ENCODE results near the gene MTX1. TPM values are rescaled to one million over a fixed set of nuclear protein-coding genes. Genes with fewer than 3 reads are reported as not detected.

Gene MTX1
- total and polyA plus RNA-seq, 3 donors from 2014 or later = 77.1 to 161 (median 118) TPM

DNA sequence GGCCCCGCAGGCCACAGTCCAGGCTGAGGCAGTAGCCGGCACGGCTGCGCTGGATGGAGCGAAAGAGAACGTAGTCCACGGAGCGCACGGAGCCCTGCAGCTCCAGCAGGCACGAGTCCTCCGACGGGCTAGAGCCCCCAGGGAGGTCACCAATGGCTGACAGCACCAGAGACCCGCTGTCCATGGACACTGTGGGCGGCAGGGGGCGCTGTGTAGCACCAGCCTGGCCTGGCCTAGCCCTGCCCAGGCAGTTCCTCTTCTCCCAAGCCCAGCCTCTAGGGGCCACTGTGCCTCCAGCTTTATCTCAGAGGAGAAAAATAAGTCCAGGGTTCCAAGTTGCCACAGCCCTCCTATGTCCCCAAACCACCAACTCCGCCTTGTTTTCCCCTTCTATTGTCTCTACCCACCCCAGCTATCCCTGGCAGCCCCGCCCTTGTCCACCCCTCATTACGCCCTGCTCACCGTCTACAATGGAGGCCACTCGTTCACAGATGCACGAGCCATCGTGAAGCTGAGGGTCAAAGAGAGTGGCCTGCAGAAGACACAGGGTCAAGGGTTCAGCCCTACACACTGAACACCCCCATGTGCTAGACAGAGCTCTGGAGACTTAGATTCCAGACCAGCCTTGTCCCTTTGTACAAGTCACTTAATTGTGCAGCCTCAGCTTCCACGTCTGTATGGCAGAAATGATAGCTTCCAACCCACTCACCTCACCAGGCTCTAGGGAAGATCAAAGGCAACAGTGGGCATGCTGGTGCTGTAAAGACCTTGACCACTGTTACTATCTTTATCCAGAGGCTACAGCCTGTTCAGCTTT, 42.3 kb downstream of the MTX1 start:
- no peak for TF ChIP-seq POLR2A (IDR thresholded peaks at IDR 0.05)
- TF ChIP-seq, protein P1, sequence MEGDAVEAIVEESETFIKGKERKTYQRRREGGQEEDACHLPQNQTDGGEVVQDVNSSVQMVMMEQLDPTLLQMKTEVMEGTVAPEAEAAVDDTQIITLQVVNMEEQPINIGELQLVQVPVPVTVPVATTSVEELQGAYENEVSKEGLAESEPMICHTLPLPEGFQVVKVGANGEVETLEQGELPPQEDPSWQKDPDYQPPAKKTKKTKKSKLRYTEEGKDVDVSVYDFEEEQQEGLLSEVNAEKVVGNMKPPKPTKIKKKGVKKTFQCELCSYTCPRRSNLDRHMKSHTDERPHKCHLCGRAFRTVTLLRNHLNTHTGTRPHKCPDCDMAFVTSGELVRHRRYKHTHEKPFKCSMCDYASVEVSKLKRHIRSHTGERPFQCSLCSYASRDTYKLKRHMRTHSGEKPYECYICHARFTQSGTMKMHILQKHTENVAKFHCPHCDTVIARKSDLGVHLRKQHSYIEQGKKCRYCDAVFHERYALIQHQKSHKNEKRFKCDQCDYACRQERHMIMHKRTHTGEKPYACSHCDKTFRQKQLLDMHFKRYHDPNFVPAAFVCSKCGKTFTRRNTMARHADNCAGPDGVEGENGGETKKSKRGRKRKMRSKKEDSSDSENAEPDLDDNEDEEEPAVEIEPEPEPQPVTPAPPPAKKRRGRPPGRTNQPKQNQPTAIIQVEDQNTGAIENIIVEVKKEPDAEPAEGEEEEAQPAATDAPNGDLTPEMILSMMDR (IDR thresholded peaks at IDR 0.05) = peak; percentile 95 to 99 (median 98)
- Histone ChIP-seq H3K4me3 (peak overlapping the region; percentile 5 to 47), H3K9me3 (no peaks in the 10 kb centered on the region), H3K36me3 (ENCODE audit: low read depth, missing control alignments) (no peaks in the 10 kb centered on the region), H3K27me3 (no peaks in the 10 kb centered on the region), H3K27ac (peak overlapping the region in 1 of 2 donors; percentile 32), H3K4me1 (peaks cover 36% of the 10 kb centered on the region)
- DNase-seq = peak; percentile 94
- intact Hi-C loops (cut with DNase I; ENCODE audit: low total_unique reads) = loop anchor here (10.0 kb wide), 2 partner anchors 74 to 344 kb away; partner anchors contain the start of gene RUSC1
- WGBS, 2 donors = 27 to 46% methylated on average over 7 to 23 of the region's 23 CpGs

DNA sequence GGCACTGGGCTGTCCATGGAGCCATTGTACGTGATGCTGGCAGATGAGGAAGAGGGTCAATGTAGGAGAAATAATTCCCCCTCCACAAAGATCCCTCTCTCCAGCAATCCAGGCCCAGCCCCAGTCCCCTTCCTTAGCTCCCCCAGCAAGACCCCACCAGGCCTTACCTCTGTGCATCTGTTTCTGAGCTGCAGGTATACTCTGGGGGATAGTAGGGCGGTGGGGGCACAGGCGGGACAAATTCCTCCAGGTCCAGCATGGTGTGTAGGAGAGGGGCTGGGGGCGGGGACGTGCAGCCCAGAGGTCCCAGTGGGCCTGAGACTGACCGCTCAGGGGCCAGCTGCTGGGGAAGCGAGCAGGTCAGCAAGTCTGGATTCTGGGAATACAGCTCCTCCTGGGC, 43.1 kb downstream of the MTX1 start:
- no peaks in the 10 kb centered on the region for H3K27me3 ChIP-seq
- TF ChIP-seq POLR2A (IDR thresholded peaks at IDR 0.05) = no peak
- TF ChIP-seq, protein P1 (IDR thresholded peaks at IDR 0.05) = no peak
- DNase-seq = no peak
- 58 to 67% methylated on average over 7 of the region's 7 CpGs for WGBS, 2 donors
- H3K4me3 ChIP-seq = no peak overlapping the region
- no peaks in the 10 kb centered on the region for H3K36me3 ChIP-seq (ENCODE audit: low read depth, missing control alignments)
- H3K27ac ChIP-seq = no peak overlapping the region
- no peaks in the 10 kb centered on the region for H3K9me3 ChIP-seq
- intact Hi-C loops (cut with DNase I; ENCODE audit: low total_unique reads) = loop anchor here (10.0 kb wide), 2 partner anchors 73 to 343 kb away; partner anchors contain the start of gene RUSC1
- peaks cover 40% of the 10 kb centered on the region for H3K4me1 ChIP-seq

DNA sequence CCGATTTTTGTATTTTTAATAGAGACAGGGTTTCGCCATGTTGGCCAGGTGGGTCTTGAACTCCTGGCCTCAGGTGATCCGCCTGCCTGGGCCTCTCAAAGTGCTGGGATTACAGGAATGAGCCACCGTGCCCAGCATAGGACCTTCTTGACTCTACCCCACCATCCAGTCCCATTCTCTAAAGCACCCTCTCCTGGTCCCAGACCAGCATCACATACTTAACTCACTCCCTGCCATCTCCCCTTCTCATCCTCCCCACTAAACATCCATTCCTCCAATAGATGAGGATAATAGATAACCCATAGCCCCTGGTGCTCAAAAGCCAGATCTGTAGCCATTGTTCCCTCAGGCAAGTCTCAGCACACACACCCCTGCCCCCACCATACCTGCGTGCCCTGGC, 44.7 kb downstream of the MTX1 start:
- TF ChIP-seq, protein P1 (IDR thresholded peaks at IDR 0.05) = no peak
- TF ChIP-seq POLR2A (IDR thresholded peaks at IDR 0.05) = no peak
- H3K9me3 ChIP-seq = no peaks in the 10 kb centered on the region
- H3K27ac ChIP-seq = no peak overlapping the region
- H3K4me1 ChIP-seq = peaks cover 40% of the 10 kb centered on the region
- H3K36me3 ChIP-seq (ENCODE audit: low read depth, missing control alignments) = no peaks in the 10 kb centered on the region
- DNase-seq = no peak
- intact Hi-C loops (cut with DNase I; ENCODE audit: low total_unique reads) = loop anchor here (10.0 kb wide), 2 partner anchors 72 to 342 kb away; partner anchors contain the start of gene RUSC1
- 82 to 86% methylated on average over 5 of the region's 5 CpGs for WGBS, 2 donors
- H3K27me3 ChIP-seq = no peaks in the 10 kb centered on the region
- H3K4me3 ChIP-seq = no peak overlapping the region

DNA sequence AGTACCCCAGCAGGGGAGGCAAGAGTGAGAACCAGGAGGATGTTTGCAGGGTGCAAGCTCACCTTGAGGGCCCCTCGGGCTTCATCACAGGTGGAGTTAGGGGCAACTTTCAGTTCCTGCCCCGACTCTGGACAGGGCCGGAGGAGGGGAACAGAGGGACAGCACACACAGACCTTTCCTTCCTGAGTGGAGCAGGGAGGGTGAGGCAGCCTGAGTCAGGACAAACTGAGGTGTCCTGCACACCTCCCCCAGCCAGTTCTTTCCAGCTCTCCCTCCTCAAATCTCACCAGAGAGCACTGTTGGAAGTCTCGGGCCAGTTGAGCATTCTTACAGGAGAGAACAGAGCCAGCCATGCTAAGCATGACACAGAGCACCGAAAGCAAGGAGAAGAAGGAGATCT, 45.3 kb downstream of the MTX1 start:
- no peak overlapping the region for H3K27ac ChIP-seq
- H3K4me3 ChIP-seq = no peak overlapping the region
- intact Hi-C loops (cut with DNase I; ENCODE audit: low total_unique reads) = loop anchor here (10.0 kb wide), 2 partner anchors 71 to 341 kb away; partner anchors contain the start of gene RUSC1
- 61 to 69% methylated on average over 5 of the region's 5 CpGs for WGBS, 2 donors
- no peaks in the 10 kb centered on the region for H3K9me3 ChIP-seq
- DNase-seq = no peak
- no peak for TF ChIP-seq POLR2A (IDR thresholded peaks at IDR 0.05)
- TF ChIP-seq, protein P1 (IDR thresholded peaks at IDR 0.05) = no peak
- H3K27me3 ChIP-seq = no peaks in the 10 kb centered on the region
- peaks cover 40% of the 10 kb centered on the region for H3K4me1 ChIP-seq
- H3K36me3 ChIP-seq (ENCODE audit: low read depth, missing control alignments) = no peaks in the 10 kb centered on the region

Data from testis (tissue), 3 donors.